ENCODE data around the gene YJEFN3.

The YJEFN3 gene

DNA sequence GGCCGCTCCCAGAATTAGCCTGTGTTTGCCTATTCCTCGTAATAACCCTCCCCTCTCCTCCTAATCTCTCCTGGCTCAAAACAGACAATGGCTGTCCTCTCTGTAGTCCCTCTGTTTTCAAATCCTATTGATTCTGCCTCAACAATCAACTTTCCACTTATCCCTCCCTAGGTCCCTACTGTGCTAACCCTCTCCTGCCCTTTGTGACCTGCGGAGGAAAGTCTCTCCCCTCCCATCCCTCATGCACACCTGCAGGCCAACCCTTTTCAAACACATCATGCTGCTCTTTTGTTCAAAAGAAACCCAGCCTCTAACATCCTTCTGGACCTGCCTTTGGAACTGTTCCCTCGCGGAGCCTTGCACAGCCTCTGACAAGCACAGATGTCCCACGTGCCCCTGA is 46.7 kb downstream of the YJEFN3 start:
- Histone ChIP-seq H3K27me3 (ENCODE audit: low read length) (no peaks in the 10 kb centered on the region), H3K79me2 (ENCODE audit: insufficient read depth, low read length) (no peaks in the 10 kb centered on the region), H3K9me3 (ENCODE audit: insufficient read depth, low read length) (no peaks in the 10 kb centered on the region), H4K20me1 (ENCODE audit: low read depth, low read length) (no peaks in the 10 kb centered on the region), H3K27ac (ENCODE audit: low read depth, low read length) (no peak overlapping the region), H3K9ac (ENCODE audit: low read length) (no peak overlapping the region), H3K4me3 (ENCODE audit: insufficient read depth, low read length, poor library complexity, severe bottlenecking) (no peak overlapping the region), H3K36me3 (ENCODE audit: low read length) (no peaks in the 10 kb centered on the region), H3K4me2 (ENCODE audit: low read depth, low read length, poor library complexity, severe bottlenecking) (no peak overlapping the region), H2AFZ (ENCODE audit: low read depth, low read length, severe bottlenecking) (no peak overlapping the region), H3F3A (ENCODE audit: insufficient read depth) (no peaks in the 10 kb centered on the region), H3K9me2 (replicated peaks; ENCODE audit: insufficient read depth, low read length) (no peaks in the 10 kb centered on the region)
- TF ChIP-seq, protein P1, sequence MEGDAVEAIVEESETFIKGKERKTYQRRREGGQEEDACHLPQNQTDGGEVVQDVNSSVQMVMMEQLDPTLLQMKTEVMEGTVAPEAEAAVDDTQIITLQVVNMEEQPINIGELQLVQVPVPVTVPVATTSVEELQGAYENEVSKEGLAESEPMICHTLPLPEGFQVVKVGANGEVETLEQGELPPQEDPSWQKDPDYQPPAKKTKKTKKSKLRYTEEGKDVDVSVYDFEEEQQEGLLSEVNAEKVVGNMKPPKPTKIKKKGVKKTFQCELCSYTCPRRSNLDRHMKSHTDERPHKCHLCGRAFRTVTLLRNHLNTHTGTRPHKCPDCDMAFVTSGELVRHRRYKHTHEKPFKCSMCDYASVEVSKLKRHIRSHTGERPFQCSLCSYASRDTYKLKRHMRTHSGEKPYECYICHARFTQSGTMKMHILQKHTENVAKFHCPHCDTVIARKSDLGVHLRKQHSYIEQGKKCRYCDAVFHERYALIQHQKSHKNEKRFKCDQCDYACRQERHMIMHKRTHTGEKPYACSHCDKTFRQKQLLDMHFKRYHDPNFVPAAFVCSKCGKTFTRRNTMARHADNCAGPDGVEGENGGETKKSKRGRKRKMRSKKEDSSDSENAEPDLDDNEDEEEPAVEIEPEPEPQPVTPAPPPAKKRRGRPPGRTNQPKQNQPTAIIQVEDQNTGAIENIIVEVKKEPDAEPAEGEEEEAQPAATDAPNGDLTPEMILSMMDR (IDR thresholded peaks at IDR 0.05; ENCODE audit: insufficient read depth, low read length, poor library complexity, severe bottlenecking): no peak
- no peak for TF ChIP-seq EZH2phosphoT487 (conservative IDR thresholded peaks at IDR 0.05; ENCODE audit: low read length)

DNA sequence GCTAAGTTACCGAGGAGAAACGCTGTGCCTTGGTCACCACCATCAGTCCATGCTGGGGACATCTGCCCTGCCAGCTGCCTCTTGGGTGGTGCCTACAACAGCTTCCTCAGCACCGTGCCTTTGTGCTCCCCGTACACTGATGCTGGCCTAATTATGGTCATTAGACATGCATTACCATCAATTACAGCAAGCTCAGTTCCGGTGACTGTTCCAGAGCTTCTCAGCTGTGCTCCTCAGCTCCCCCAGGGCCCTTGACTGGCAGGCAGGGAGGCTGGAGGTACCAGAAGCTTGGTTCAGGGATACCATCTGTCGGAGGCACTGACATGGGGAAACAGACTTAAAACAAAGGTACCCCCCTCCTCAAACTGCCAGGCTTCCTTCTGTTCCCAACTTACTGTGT is 49.5 kb downstream of the YJEFN3 start:
- H3K27ac ChIP-seq (ENCODE audit: low read depth, low read length): no peak overlapping the region
- H3F3A ChIP-seq (ENCODE audit: insufficient read depth): no peaks in the 10 kb centered on the region
- no peaks in the 10 kb centered on the region for H3K79me2 ChIP-seq (ENCODE audit: insufficient read depth, low read length)
- H3K9ac ChIP-seq (ENCODE audit: low read length): no peak overlapping the region
- no peaks in the 10 kb centered on the region for H3K36me3 ChIP-seq (ENCODE audit: low read length)
- H3K27me3 ChIP-seq (ENCODE audit: low read length): no peaks in the 10 kb centered on the region
- no peaks in the 10 kb centered on the region for H3K9me2 ChIP-seq (replicated peaks; ENCODE audit: insufficient read depth, low read length)
- no peak overlapping the region for H3K4me2 ChIP-seq (ENCODE audit: low read depth, low read length, poor library complexity, severe bottlenecking)
- no peaks in the 10 kb centered on the region for H4K20me1 ChIP-seq (ENCODE audit: low read depth, low read length)
- no peak overlapping the region for H2AFZ ChIP-seq (ENCODE audit: low read depth, low read length, severe bottlenecking)
- no peak overlapping the region for H3K4me3 ChIP-seq (ENCODE audit: insufficient read depth, low read length, poor library complexity, severe bottlenecking)
- TF ChIP-seq EZH2phosphoT487 (conservative IDR thresholded peaks at IDR 0.05; ENCODE audit: low read length): no peak
- TF ChIP-seq, protein P1 (IDR thresholded peaks at IDR 0.05; ENCODE audit: insufficient read depth, low read length, poor library complexity, severe bottlenecking): no peak
- no peaks in the 10 kb centered on the region for H3K9me3 ChIP-seq (ENCODE audit: insufficient read depth, low read length)

DNA sequence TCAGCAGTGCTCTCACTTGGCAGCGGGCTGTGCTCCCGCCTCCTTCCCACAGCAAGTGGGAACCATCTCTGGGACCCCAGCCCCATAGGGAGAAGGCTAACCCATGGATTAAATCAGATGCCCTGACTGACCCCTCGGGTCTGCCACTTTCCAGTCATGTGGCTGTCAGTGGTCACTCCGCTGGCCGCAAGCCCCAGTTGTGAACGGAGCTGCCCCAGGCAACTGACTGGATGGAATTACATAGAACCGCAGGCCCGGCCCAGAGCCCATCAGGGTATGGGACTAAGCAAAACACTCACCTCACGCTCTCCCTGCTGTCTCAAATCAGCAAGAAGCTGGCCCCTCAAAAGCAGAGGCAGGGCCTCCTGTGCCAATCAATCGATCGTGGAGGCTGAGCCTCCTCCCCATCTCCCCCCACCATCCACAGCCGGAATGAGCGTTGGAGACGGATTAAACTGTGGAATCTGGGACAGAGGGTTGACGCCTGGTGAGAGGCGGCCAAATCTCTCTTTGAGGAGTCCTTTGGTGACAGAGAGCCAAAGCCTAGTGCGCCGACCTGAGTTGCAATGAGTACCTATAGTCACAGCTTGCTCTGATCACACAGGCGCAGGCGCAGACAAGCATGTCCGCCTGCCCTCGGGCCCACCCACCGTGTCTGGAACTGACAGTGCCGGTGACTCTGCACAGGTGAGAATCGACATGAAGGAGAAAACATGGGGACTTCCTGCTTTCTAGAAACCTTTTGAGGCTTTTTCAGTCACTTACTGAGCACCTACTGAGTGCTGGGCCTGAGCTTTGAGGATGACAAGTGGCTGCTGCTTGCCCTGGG is 51.0 kb downstream of the YJEFN3 start:
- H3K4me3 ChIP-seq (ENCODE audit: insufficient read depth, low read length, poor library complexity, severe bottlenecking): no peak overlapping the region
- no peak overlapping the region for H3K9ac ChIP-seq (ENCODE audit: low read length)
- H3K4me2 ChIP-seq (ENCODE audit: low read depth, low read length, poor library complexity, severe bottlenecking): no peak overlapping the region
- no peaks in the 10 kb centered on the region for H3K9me2 ChIP-seq (replicated peaks; ENCODE audit: insufficient read depth, low read length)
- H3K36me3 ChIP-seq (ENCODE audit: low read length): no peaks in the 10 kb centered on the region
- H3K79me2 ChIP-seq (ENCODE audit: insufficient read depth, low read length): no peaks in the 10 kb centered on the region
- H3K27ac ChIP-seq (ENCODE audit: low read depth, low read length): no peak overlapping the region
- H3K27me3 ChIP-seq (ENCODE audit: low read length): no peaks in the 10 kb centered on the region
- no peak overlapping the region for H2AFZ ChIP-seq (ENCODE audit: low read depth, low read length, severe bottlenecking)
- TF ChIP-seq, protein P1 (IDR thresholded peaks at IDR 0.05; ENCODE audit: insufficient read depth, low read length, poor library complexity, severe bottlenecking): no peak
- no peak for TF ChIP-seq EZH2phosphoT487 (conservative IDR thresholded peaks at IDR 0.05; ENCODE audit: low read length)
- H3F3A ChIP-seq (ENCODE audit: insufficient read depth): no peaks in the 10 kb centered on the region
- H4K20me1 ChIP-seq (ENCODE audit: low read depth, low read length): no peaks in the 10 kb centered on the region
- no peaks in the 10 kb centered on the region for H3K9me3 ChIP-seq (ENCODE audit: insufficient read depth, low read length)
